DOHH2 (cell line): ENCODE measurements around the gene GFPT1.

ENCODE experiments used
- EZH2phosphoT487 ChIP-seq: fragments of 200-600 bp; sonication (generic); IDR thresholded peaks from 2 replicates; pipeline ENCODE4 v1.6.1; 2017; ENCODE audit warnings: borderline replicate concordance, mild to moderate bottlenecking, antibody characterized with exemption, low read length, moderate library complexity, mixed read lengths
- TF ChIP-seq, protein P1 (sequence below): fragments of 200-600 bp; sonication (generic); IDR thresholded peaks from one replicate; pipeline ENCODE4 v1.5.1; 2014; ENCODE audit warnings: antibody characterized with exemption, mild to moderate bottlenecking, low read depth, low read length; ENCODE audit not compliant: poor library complexity, severe bottlenecking

DNA sequence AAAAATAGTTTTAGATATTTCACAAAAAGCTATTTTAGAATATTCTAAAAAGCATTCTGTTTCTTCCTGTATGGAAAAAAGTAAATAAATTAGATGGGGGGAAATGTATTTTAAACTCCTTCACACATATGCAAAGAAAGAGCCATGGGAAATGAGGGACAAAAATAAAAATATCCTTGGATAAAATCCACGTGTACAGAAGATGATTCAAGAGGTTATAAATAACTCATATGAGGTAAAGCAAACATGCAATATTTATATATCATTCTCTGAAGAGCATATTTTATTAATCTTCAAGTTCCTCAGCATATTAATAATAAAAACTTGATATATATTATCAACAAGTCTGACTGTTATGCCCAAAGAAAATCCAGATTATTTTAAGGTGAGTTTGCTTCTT lies 8.8 kb upstream of the GFPT1 start:
- TF ChIP-seq, protein P1, sequence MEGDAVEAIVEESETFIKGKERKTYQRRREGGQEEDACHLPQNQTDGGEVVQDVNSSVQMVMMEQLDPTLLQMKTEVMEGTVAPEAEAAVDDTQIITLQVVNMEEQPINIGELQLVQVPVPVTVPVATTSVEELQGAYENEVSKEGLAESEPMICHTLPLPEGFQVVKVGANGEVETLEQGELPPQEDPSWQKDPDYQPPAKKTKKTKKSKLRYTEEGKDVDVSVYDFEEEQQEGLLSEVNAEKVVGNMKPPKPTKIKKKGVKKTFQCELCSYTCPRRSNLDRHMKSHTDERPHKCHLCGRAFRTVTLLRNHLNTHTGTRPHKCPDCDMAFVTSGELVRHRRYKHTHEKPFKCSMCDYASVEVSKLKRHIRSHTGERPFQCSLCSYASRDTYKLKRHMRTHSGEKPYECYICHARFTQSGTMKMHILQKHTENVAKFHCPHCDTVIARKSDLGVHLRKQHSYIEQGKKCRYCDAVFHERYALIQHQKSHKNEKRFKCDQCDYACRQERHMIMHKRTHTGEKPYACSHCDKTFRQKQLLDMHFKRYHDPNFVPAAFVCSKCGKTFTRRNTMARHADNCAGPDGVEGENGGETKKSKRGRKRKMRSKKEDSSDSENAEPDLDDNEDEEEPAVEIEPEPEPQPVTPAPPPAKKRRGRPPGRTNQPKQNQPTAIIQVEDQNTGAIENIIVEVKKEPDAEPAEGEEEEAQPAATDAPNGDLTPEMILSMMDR = no peak
- no peak for TF ChIP-seq EZH2phosphoT487
